ENCODE measurements around the gene TFCP2. TPM values are rescaled to one million over a fixed set of nuclear protein-coding genes. Genes with fewer than 3 reads are reported as not detected.

TFCP2 gene
- total and polyA plus RNA-seq, 2 of the 13 experiments (the other 11 are each of a cell fraction or from before 2014, with no cell fraction given): 7.6 to 10.0 TPM

DNA sequence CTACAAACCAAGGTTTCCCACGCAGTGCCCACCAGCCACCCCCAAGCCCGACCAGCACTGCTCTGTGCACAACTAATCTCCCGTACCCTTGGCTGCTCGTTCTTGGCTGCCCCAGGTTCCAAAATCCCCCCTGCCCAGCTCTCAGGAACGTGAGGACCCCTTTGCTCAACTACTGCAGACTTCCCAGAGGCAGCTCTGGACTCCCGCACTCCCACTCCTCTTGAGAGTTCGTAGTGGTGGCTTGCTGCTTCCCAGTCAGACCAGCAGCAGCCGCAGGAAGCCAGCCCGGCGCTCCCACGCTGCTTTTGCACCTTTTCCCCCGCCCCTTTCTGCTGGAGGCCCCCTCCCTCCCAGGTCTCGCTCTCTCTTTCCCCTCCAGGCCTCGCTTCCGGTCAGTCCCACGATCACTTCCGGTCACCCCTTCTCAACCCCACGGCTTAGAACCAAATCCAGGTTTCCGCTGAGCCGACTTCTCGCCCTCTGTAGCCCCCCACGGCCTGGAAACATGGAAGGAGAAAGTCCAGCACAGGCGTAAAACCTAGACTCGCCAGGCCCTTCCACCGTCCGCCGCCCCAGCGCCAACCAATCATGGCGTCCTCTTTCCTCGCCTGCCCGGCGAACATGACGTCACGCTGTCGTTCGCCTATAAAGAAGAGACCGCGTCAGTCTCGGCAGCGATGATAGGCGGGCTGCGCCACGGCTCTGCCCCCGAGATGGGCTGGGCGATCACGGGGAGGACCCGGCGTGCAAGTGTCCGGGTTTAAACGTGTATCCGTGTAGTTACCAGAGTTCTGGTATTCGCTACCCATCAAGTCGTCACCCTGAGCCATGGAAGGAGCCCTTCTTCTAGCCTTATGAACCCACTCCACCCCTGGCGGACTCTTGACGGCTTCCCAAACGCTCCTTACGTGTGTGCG is at the start of gene TFCP2 (continued):
- peak; percentile 65 for TF ChIP-seq TBX2 (CRISPR knock-in tag; IDR thresholded peaks at IDR 0.05; ENCODE audit: borderline replicate concordance)
- TF ChIP-seq, protein P1, sequence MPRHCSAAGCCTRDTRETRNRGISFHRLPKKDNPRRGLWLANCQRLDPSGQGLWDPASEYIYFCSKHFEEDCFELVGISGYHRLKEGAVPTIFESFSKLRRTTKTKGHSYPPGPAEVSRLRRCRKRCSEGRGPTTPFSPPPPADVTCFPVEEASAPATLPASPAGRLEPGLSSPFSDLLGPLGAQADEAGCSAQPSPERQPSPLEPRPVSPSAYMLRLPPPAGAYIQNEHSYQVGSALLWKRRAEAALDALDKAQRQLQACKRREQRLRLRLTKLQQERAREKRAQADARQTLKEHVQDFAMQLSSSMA (CRISPR knock-in tag; IDR thresholded peaks at IDR 0.05): 0 out of 2 replicates have a peak, but pooled peaks have one; percentile 50
- TF ChIP-seq ZNF777 (CRISPR knock-in tag; IDR thresholded peaks at IDR 0.05): no peak; the same call in 1 of the 2 replicates
- TF ChIP-seq, protein P2, sequence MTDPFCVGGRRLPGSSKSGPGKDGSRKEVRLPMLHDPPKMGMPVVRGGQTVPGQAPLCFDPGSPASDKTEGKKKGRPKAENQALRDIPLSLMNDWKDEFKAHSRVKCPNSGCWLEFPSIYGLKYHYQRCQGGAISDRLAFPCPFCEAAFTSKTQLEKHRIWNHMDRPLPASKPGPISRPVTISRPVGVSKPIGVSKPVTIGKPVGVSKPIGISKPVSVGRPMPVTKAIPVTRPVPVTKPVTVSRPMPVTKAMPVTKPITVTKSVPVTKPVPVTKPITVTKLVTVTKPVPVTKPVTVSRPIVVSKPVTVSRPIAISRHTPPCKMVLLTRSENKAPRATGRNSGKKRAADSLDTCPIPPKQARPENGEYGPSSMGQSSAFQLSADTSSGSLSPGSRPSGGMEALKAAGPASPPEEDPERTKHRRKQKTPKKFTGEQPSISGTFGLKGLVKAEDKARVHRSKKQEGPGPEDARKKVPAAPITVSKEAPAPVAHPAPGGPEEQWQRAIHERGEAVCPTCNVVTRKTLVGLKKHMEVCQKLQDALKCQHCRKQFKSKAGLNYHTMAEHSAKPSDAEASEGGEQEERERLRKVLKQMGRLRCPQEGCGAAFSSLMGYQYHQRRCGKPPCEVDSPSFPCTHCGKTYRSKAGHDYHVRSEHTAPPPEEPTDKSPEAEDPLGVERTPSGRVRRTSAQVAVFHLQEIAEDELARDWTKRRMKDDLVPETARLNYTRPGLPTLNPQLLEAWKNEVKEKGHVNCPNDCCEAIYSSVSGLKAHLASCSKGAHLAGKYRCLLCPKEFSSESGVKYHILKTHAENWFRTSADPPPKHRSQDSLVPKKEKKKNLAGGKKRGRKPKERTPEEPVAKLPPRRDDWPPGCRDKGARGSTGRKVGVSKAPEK (CRISPR knock-in tag; IDR thresholded peaks at IDR 0.05; ENCODE audit: borderline replicate concordance): no peak
- TF ChIP-seq GATA4 (IDR thresholded peaks at IDR 0.05; ENCODE audit: borderline replicate concordance, low read depth): peak; percentile 33; the same call in 1 of the 2 replicates
- TF ChIP-seq ZNF546 (CRISPR knock-in tag; conservative IDR thresholded peaks at IDR 0.05): peak; percentile 93
- TF ChIP-seq, protein P3, sequence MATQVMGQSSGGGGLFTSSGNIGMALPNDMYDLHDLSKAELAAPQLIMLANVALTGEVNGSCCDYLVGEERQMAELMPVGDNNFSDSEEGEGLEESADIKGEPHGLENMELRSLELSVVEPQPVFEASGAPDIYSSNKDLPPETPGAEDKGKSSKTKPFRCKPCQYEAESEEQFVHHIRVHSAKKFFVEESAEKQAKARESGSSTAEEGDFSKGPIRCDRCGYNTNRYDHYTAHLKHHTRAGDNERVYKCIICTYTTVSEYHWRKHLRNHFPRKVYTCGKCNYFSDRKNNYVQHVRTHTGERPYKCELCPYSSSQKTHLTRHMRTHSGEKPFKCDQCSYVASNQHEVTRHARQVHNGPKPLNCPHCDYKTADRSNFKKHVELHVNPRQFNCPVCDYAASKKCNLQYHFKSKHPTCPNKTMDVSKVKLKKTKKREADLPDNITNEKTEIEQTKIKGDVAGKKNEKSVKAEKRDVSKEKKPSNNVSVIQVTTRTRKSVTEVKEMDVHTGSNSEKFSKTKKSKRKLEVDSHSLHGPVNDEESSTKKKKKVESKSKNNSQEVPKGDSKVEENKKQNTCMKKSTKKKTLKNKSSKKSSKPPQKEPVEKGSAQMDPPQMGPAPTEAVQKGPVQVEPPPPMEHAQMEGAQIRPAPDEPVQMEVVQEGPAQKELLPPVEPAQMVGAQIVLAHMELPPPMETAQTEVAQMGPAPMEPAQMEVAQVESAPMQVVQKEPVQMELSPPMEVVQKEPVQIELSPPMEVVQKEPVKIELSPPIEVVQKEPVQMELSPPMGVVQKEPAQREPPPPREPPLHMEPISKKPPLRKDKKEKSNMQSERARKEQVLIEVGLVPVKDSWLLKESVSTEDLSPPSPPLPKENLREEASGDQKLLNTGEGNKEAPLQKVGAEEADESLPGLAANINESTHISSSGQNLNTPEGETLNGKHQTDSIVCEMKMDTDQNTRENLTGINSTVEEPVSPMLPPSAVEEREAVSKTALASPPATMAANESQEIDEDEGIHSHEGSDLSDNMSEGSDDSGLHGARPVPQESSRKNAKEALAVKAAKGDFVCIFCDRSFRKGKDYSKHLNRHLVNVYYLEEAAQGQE (IDR thresholded peaks at IDR 0.05; ENCODE audit: borderline replicate concordance in 1 of 2, low read depth in 1 of 2, low read length in 2 of 2): no peak; a peak in 1 of 4 replicates
- 0 out of 2 replicates have a peak, but pooled peaks have one; percentile 44 for TF ChIP-seq NFRKB (IDR thresholded peaks at IDR 0.05)
- peak; percentile 60; the same call in 1 of the 2 replicates for TF ChIP-seq HOXD1 (CRISPR knock-in tag; IDR thresholded peaks at IDR 0.05)
- TF ChIP-seq ZNF672 (CRISPR knock-in tag; IDR thresholded peaks at IDR 0.05): no peak
- TF ChIP-seq NR2F6 (IDR thresholded peaks at IDR 0.05): no peak
- TF ChIP-seq NR2F6 (CRISPR knock-in tag; IDR thresholded peaks at IDR 0.05): no peak
- TF ChIP-seq RARG (CRISPR knock-in tag; IDR thresholded peaks at IDR 0.05; ENCODE audit: low read depth): no peak
- TF ChIP-seq RARA (CRISPR knock-in tag; IDR thresholded peaks at IDR 0.05): peak; percentile 12; the same call in 1 of the 2 replicates
- no peak for TF ChIP-seq NONO (IDR thresholded peaks at IDR 0.05)
- peak; percentile 70; the same call in 1 of the 2 replicates for TF ChIP-seq NONO (CRISPR knock-in tag; conservative IDR thresholded peaks at IDR 0.05)
- peak; percentile 25; the same call in 1 of the 2 replicates for TF ChIP-seq ZSCAN25 (CRISPR knock-in tag; IDR thresholded peaks at IDR 0.05)
- no peak for TF ChIP-seq KDM6A (CRISPR knock-in tag; IDR thresholded peaks at IDR 0.05; ENCODE audit: low read depth)
- TF ChIP-seq CREB1 (IDR thresholded peaks at IDR 0.05): peak; percentile 100
- TF ChIP-seq CREB1 (CRISPR knock-in tag; IDR thresholded peaks at IDR 0.05): peak; percentile 98
- TF ChIP-seq, protein P4, sequence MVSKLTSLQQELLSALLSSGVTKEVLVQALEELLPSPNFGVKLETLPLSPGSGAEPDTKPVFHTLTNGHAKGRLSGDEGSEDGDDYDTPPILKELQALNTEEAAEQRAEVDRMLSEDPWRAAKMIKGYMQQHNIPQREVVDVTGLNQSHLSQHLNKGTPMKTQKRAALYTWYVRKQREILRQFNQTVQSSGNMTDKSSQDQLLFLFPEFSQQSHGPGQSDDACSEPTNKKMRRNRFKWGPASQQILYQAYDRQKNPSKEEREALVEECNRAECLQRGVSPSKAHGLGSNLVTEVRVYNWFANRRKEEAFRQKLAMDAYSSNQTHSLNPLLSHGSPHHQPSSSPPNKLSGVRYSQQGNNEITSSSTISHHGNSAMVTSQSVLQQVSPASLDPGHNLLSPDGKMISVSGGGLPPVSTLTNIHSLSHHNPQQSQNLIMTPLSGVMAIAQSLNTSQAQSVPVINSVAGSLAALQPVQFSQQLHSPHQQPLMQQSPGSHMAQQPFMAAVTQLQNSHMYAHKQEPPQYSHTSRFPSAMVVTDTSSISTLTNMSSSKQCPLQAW (CRISPR knock-in tag; IDR thresholded peaks at IDR 0.05): peak; percentile 68; the same call in 1 of the 2 replicates
- TF ChIP-seq ZNF615 (CRISPR knock-in tag; IDR thresholded peaks at IDR 0.05; ENCODE audit: borderline replicate concordance): no peak

Measured in HepG2 (cell line).